Caco-2 (cell line): Measurements from ENCODE around the gene LTBP2. TPM values are rescaled to one million over a fixed set of nuclear protein-coding genes. Genes with fewer than 3 reads are reported as not detected.

Experiments used
- BruUV-seq: library from RNA; stranded (reverse); fragments of 400-500 nt; replicated peaks from 2 replicates; lab custom pipeline; 2021; lab: Mats Ljungman, UMichigan
- CTCF ChIA-PET: fragments of 300-600 bp; sonication (Branson Sonifier 250); formaldehyde crosslinking; loops from one replicate; lab custom pipeline; 2022; ENCODE audit warnings: antibody characterized with exemption; lab: Charles Lee
- POLR2A ChIA-PET: fragments of 300-600 bp; sonication (Branson Sonifier 250); formaldehyde crosslinking; loops from one replicate; lab custom pipeline; 2022; ENCODE audit warnings: antibody characterized with exemption; lab: Charles Lee
- DNase-seq, 2 experiments: peaks; one replicate each; pipeline versions ENCODE4 v3.0.0 to v3.0.0-alpha.2; 2020 to 2022
- H3K27me3 ChIP-seq: replicated peaks from 2 replicates; pipeline ENCODE4 v1.6.0; 2011; ENCODE audit warnings: low read length; ENCODE audit not compliant: control insufficient read depth, insufficient read depth
- H3K36me3 ChIP-seq: 2 replicates; pipeline ENCODE4 v1.5.1; 2011; ENCODE audit warnings: low read length; ENCODE audit not compliant: control insufficient read depth, insufficient read depth
- H3K4me1 ChIP-seq: fragments of 250-450 bp; sonication (Bioruptor Pico); 2 replicates; pipeline ENCODE4 v1.5.1; 2020; ENCODE audit warnings: mild to moderate bottlenecking
- H3K4me3 ChIP-seq: 2 replicates; pipeline ENCODE4 v1.5.1; 2011; ENCODE audit warnings: low read depth, mild to moderate bottlenecking, control low read depth, low read length
- H3K9me3 ChIP-seq: fragments of 250-450 bp; sonication (Bioruptor Pico); 2 replicates; pipeline ENCODE4 v1.5.1; 2020; ENCODE audit warnings: mild to moderate bottlenecking, moderate library complexity
- H3K27ac Mint-ChIP-seq: one replicate; pipeline ENCODE4 v1.8.0; 2022; ENCODE audit warnings: mixed read lengths; ENCODE audit not compliant: unreplicated experiment
- H3K27me3 Mint-ChIP-seq: one replicate; pipeline ENCODE4 v1.8.0; 2022; ENCODE audit warnings: mixed read lengths; ENCODE audit not compliant: insufficient read depth, unreplicated experiment
- H3K36me3 Mint-ChIP-seq: one replicate; pipeline ENCODE4 v1.8.0; 2022; ENCODE audit warnings: mild to moderate bottlenecking, mixed read lengths; ENCODE audit not compliant: insufficient read depth, unreplicated experiment
- H3K4me1 Mint-ChIP-seq: one replicate; pipeline ENCODE4 v1.8.0; 2022; ENCODE audit warnings: low read depth, mixed read lengths; ENCODE audit not compliant: unreplicated experiment
- H3K4me3 Mint-ChIP-seq: one replicate; pipeline ENCODE4 v1.8.0; 2022; ENCODE audit warnings: mild to moderate bottlenecking, moderate library complexity, mixed read lengths; ENCODE audit not compliant: unreplicated experiment
- H3K9me3 Mint-ChIP-seq: one replicate; pipeline ENCODE4 v1.8.0; 2022; ENCODE audit warnings: mixed read lengths; ENCODE audit not compliant: unreplicated experiment
- CTCF ChIP-seq, 2 experiments: fragments of 200-600 bp in 1 of 2; IDR thresholded peaks; 1 replicate in 1 of 2; 2 replicates in 1 of 2; pipeline versions ENCODE4 v1.5.1 to v1.8.0; 2011 to 2022; ENCODE audit warnings: antibody characterized with exemption in 1 of 2, control low read depth in 1 of 2, inconsistent platforms in 1 of 2, low read depth in 1 of 2, low read length in 1 of 2, mild to moderate bottlenecking in 1 of 2, moderate library complexity in 1 of 2; ENCODE audit not compliant: insufficient read depth in 1 of 2, severe bottlenecking in 1 of 2, unreplicated experiment in 1 of 2
- intact Hi-C: fragments of 100-400 bp; cut with micrococcal nuclease; formaldehyde crosslinking; loops from one replicate; pipeline ENCODE4 v1.10.0; 2022; ENCODE audit not compliant: unreplicated experiment
- total RNA-seq: library from RNA; stranded (reverse); gene quantifications from 2 replicates; pipeline ENCODE4 v1.2.3, GENCODE V29; 2022

The LTBP2 gene
- total RNA-seq, 1 experiment from 2014 or later: 0.86 TPM

DNA sequence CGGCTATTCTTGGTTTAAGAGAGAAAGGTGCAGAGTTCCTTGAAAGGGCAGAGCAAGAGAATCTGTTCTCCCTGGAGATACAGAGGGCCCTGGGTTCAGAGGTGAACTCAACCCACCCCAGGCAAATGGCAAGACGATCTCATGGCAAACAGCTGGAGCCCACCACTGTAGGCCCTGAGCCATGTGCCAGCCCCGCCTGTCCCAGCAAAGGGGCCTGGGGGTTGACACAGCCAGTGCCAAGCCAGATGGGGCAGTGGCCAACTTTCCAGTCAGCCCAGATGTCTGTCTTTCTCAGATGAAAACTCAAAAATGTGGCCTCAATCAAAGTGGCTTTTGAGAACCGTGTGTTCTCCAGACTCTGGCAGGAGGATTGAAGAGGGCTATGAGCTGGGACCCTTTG is 66.7 kb downstream of the LTBP2 start:
- Mint-ChIP-seq H3K27ac (no peak overlapping the region), H3K36me3 (no peaks in the 10 kb centered on the region), H3K4me1 (no peaks in the 10 kb centered on the region), H3K4me3 (no peak overlapping the region), H3K9me3 (no peaks in the 10 kb centered on the region), H3K27me3 (no peaks in the 10 kb centered on the region)
- no peaks in the 10 kb centered on the region for H3K4me1 ChIP-seq
- ChIA-PET POLR2A (no interaction called here), CTCF (no interaction called here)
- no peak overlapping the region for H3K4me3 ChIP-seq
- no peaks in the 10 kb centered on the region for H3K27me3 ChIP-seq
- BruUV-seq: no TSS peak
- intact Hi-C loops: no loop called here
- DNase-seq: no peak
- no peaks in the 10 kb centered on the region for H3K36me3 ChIP-seq
- no peaks in the 10 kb centered on the region for H3K9me3 ChIP-seq
- TF ChIP-seq CTCF (IDR thresholded peaks at IDR 0.05; ENCODE audit: insufficient read depth in 1 of 2, low read depth in 1 of 2, low read length in 1 of 2, severe bottlenecking in 1 of 2, unreplicated experiment in 1 of 2): no peak

- Histone ChIP-seq H3K27me3 (no peaks in the 10 kb centered on the region), H3K4me1 (no peaks in the 10 kb centered on the region), H3K4me3 (no peak overlapping the region), H3K36me3 (no peaks in the 10 kb centered on the region), H3K9me3 (no peaks in the 10 kb centered on the region)
- no TSS peak for BruUV-seq
- intact Hi-C loops: no loop called here
- DNase-seq: no peak
- no peaks in the 10 kb centered on the region for H3K9me3 Mint-ChIP-seq
- H3K4me3 Mint-ChIP-seq: no peak overlapping the region
- H3K4me1 Mint-ChIP-seq: no peaks in the 10 kb centered on the region
- no peak overlapping the region for H3K27ac Mint-ChIP-seq
- no peaks in the 10 kb centered on the region for H3K36me3 Mint-ChIP-seq
- ChIA-PET POLR2A (no interaction called here), CTCF (no interaction called here)
- no peak for TF ChIP-seq CTCF (IDR thresholded peaks at IDR 0.05; ENCODE audit: insufficient read depth in 1 of 2, low read depth in 1 of 2, low read length in 1 of 2, severe bottlenecking in 1 of 2, unreplicated experiment in 1 of 2)
- H3K27me3 Mint-ChIP-seq: no peaks in the 10 kb centered on the region
Observed at GRCh38 chr14:74543771-74544438, 68.1 kb downstream of the LTBP2 start.

GRCh38 chr14:74542056-74542685 is 69.9 kb downstream of the LTBP2 start:
- CTCF ChIA-PET: no interaction called here
- BruUV-seq: no TSS peak

More at GRCh38 chr14:74542056-74542685, 69.9 kb downstream of the LTBP2 start:
- H3K9me3 ChIP-seq: no peaks in the 10 kb centered on the region
- no peak overlapping the region for H3K4me3 Mint-ChIP-seq
- H3K36me3 Mint-ChIP-seq: no peaks in the 10 kb centered on the region
- no peaks in the 10 kb centered on the region for H3K9me3 Mint-ChIP-seq
- no peaks in the 10 kb centered on the region for H3K4me1 ChIP-seq
- POLR2A ChIA-PET: no interaction called here
- H3K27me3 ChIP-seq: no peaks in the 10 kb centered on the region
- H3K27ac Mint-ChIP-seq: no peak overlapping the region
- no peaks in the 10 kb centered on the region for H3K36me3 ChIP-seq
- no peak overlapping the region for H3K4me3 ChIP-seq
- intact Hi-C loops: no loop called here
- no peaks in the 10 kb centered on the region for H3K4me1 Mint-ChIP-seq
- no peak for DNase-seq
- no peak for TF ChIP-seq CTCF (IDR thresholded peaks at IDR 0.05; ENCODE audit: insufficient read depth in 1 of 2, low read depth in 1 of 2, low read length in 1 of 2, severe bottlenecking in 1 of 2, unreplicated experiment in 1 of 2)
- no peaks in the 10 kb centered on the region for H3K27me3 Mint-ChIP-seq
